Naive B cell (primary cell): ENCODE data around the gene HSPA1L. TPM values are rescaled to one million over a fixed set of nuclear protein-coding genes. Genes with fewer than 3 reads are reported as not detected.
"Not testable (repeated sequence)": the region's sequence is repeated elsewhere in the genome, so short reads cannot be mapped to it uniquely, and the experiment has no call there.

ENCODE experiments used
- ATAC-seq, 2 donors: fragments of 150-1000 bp; cut with Tn5 transposase; 2 replicates each; pipeline ENCODE4 v1.10.0; 2021; ENCODE audit warnings: low read depth in 2 of 2, mild to moderate bottlenecking in 2 of 2, moderate library complexity in 2 of 2
- DNase-seq: peaks from one replicate; pipeline ENCODE4 v3.0.0; 2022
- H3K27ac Mint-ChIP-seq, 6 donors: one replicate each; pipeline ENCODE4 v1.8.0; 2020 to 2022; ENCODE audit warnings: mild to moderate bottlenecking in 6 of 6, mixed read lengths in 6 of 6, moderate library complexity in 5 of 6, inconsistent platforms in 2 of 6
- H3K27me3 Mint-ChIP-seq, 3 donors: one replicate each; pipeline ENCODE4 v1.8.0; 2021 to 2022; ENCODE audit warnings: mixed read lengths in 3 of 3, mild to moderate bottlenecking in 1 of 3
- H3K36me3 Mint-ChIP-seq, 2 donors: one replicate each; pipeline ENCODE4 v1.8.0; 2020 to 2022; ENCODE audit warnings: mixed read lengths in 2 of 2, inconsistent platforms in 1 of 2, mild to moderate bottlenecking in 1 of 2
- H3K4me1 Mint-ChIP-seq, 3 donors: one replicate each; pipeline ENCODE4 v1.8.0; 2020 to 2022; ENCODE audit warnings: mixed read lengths in 3 of 3, inconsistent platforms in 1 of 3, mild to moderate bottlenecking in 1 of 3, moderate library complexity in 1 of 3
- H3K4me3 Mint-ChIP-seq, 8 donors: one replicate each; pipeline ENCODE4 v1.8.0; 2020 to 2022; ENCODE audit warnings: mild to moderate bottlenecking in 8 of 8, mixed read lengths in 8 of 8, moderate library complexity in 8 of 8, inconsistent platforms in 2 of 8
- H3K9me3 Mint-ChIP-seq, 7 donors: one replicate each; pipeline ENCODE4 v1.8.0; 2020 to 2022; ENCODE audit warnings: mixed read lengths in 7 of 7, mild to moderate bottlenecking in 5 of 7, inconsistent platforms in 2 of 7, moderate library complexity in 1 of 7
- polyA plus RNA-seq, 6 donors: library from polyadenylated mRNA; unstranded; fragments of 300-500 nt; fragmentation: Illumina TruSeq; gene quantifications; one replicate each; pipeline ENCODE4 v1.2.3, GENCODE V29; 2021; ENCODE audit warnings: low read depth in 6 of 6

The HSPA1L gene
- polyA plus RNA-seq, 6 donors from 2014 or later = 0.45 to 1.4 (median 0.71) TPM; not detected in 1

DNA sequence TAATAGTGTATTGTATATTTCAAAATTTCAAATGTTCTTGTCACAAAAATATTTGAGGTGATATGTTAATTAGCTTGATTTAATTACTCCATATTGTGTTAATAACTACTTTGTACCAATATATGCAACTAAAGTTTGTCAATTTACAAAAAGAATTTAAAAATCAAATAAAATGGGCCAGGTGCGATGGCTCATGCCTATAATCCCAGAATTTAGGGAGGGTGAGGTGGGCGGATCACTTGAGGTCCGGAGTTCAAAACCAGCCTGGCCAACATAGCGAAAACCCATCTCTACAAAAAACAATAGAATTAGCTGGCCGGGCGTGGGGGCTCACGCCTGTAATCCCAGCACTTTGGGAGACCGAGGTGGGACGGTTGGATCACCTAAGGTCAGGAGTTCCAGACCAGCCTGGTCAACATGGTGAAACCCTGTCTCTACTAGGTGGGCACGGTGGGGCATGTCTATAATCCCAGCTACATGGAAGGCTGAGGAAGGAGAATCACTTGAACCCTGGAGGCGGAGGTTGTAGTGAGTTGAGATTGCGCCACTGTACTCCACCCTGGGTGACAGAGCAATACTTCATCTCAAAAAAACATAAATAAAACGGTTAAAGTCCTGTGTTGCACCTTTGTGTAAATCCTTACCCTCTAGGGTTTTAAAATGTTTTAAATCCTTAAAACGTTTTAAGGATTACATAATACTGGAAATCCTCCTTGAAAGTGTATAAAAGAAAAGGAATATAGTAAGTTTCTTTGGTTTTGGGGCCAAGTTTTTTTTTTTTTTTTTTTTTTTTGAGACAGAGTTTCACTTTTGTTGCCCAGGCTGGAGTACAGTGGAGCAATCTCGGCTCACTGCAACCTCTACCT is 16.5 kb upstream of the HSPA1L start:
- no peak for ATAC-seq
- Mint-ChIP-seq H3K4me3 (peak overlapping the region in 7 of 8 donors; percentile 19 to 89 (median 85)), H3K27me3 (no peaks in the 10 kb centered on the region), H3K36me3 (no peaks in the 10 kb centered on the region), H3K4me1 (peaks cover 27 to 55% (median 41%) of the 10 kb centered on the region in 3 donors), H3K9me3 (no peaks in the 10 kb centered on the region), H3K27ac (peak overlapping the region in 1 of 6 donors; percentile 72)
- DNase-seq = no peak

DNA sequence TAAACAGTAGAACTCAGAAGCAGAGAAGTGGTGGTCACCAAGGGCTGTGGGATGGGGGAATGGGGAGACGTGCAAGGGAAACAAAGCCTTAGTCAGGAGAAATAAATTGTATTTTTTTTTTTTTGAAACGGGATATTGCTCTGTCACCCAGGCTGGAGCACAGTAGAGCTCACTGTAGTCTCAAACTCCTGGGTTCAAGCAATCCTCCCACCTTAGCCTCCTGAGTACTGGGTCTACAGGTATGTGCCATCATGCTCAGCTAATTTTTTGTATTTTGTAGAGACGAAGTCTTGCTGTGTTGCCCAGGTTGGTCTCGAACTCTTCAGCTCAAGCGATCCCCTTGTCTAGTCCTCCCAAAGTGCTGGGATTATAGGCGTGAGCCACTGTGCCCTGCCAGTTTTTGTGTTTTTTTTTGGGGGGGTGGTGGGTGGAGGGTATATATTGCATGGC is 15.8 kb upstream of the HSPA1L start:
- Mint-ChIP-seq H3K4me3 (peak overlapping the region; percentile 80 to 95 (median 88)), H3K4me1 (peaks cover 20 to 55% (median 38%) of the 10 kb centered on the region in 3 donors), H3K9me3 (no peaks in the 10 kb centered on the region), H3K27me3 (no peaks in the 10 kb centered on the region), H3K27ac (peak overlapping the region in 5 of 6 donors; percentile 14 to 83 (median 81)), H3K36me3 (no peaks in the 10 kb centered on the region)
- ATAC-seq (no peak), DNase-seq (no peak)

DNA sequence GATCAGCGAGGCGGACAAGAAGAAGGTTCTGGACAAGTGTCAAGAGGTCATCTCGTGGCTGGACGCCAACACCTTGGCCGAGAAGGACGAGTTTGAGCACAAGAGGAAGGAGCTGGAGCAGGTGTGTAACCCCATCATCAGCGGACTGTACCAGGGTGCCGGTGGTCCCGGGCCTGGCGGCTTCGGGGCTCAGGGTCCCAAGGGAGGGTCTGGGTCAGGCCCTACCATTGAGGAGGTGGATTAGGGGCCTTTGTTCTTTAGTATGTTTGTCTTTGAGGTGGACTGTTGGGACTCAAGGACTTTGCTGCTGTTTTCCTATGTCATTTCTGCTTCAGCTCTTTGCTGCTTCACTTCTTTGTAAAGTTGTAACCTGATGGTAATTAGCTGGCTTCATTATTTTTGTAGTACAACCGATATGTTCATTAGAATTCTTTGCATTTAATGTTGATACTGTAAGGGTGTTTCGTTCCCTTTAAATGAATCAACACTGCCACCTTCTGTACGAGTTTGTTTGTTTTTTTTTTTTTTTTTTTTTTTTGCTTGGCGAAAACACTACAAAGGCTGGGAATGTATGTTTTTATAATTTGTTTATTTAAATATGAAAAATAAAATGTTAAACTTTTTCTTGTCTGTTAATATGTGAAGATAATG is 14.7 kb upstream of the HSPA1L start:
- Mint-ChIP-seq H3K36me3 (no peaks in the 10 kb centered on the region), H3K4me1 (peaks cover 19 to 53% (median 30%) of the 10 kb centered on the region in 3 donors), H3K4me3 (peak overlapping the region; percentile 80 to 95 (median 88)), H3K27ac (peak overlapping the region; percentile 2 to 99 (median 74)), H3K9me3 (no peaks in the 10 kb centered on the region), H3K27me3 (no peaks in the 10 kb centered on the region)
- DNase-seq (peak; percentile 53), ATAC-seq (peak; percentile 13 to 15)

DNA sequence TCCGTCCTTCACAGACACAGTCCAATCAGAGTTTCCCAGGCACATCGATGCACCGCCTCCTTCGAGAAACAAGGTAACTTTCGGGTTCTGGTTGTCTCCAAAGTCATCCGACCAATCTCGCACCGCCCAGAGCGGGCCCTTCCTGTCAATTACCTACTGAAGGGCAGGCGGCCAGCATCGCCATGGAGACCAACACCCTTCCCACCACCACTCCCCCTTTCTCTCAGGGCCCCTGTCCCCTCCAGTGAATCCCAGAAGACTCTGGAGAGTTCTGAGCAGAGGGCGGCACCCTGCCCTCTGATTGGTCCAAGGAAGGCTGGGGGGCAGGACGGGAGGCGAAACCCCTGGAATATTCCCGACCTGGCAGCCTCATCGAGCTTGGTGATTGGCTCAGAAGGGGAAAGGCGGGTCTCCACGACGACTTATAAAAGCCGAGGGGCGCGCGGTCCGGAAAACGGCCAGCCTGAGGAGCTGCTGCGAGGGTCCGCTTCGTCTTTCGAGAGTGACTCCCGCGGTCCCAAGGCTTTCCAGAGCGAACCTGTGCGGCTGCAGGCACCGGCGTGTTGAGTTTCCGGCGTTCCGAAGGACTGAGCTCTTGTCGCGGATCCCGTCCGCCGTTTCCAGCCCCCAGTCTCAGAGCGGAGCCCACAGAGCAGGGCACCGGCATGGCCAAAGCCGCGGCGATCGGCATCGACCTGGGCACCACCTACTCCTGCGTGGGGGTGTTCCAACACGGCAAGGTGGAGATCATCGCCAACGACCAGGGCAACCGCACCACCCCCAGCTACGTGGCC is 12.4 kb upstream of the HSPA1L start, which contains the start of gene HSPA1B:
Gene HSPA1B, plus strand, starts transcription at position 453 of the 794 bp plus-strand sequence. Its CDS starts 213 bp downstream, at position 666.
- DNase-seq = peak; percentile 84
- Mint-ChIP-seq H3K4me1 (peaks cover 19 to 55% (median 26%) of the 10 kb centered on the region in 3 donors), H3K4me3 (peak within 1 kb of the TSS; percentile 90 to 98 (median 94)), H3K27ac (peak within 1 kb of the TSS; percentile 81 to 98 (median 94)), H3K27me3 (no peaks in the 10 kb centered on the region), H3K9me3 (no peaks in the 10 kb centered on the region), H3K36me3 (no peaks in the 10 kb centered on the region)
- ATAC-seq = peak; percentile 74

DNA sequence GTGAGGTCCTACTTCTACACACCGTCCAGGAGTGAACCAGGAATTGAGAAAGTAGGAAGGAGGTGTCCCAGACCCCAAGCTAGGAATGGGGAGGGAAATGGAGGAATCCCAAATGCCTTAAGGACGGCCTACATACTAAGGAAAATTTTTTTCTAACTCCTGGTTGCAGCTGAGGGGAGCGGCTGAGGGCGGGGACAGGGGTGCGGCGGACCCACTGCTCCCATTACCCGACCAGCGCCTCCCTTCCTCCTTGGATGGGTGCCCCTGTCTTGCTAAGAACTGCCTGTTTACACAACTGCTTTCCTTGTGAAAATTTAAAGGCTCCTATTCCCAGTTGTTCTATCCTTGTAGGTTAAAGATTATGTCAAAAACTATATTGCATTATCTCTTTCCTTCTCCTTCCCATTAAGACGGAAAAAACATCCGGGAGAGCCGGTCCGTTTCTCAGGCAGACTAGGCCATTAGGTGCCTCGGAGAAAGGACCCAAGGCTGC is 11.8 kb upstream of the HSPA1L start:
- peak; percentile 22 to 24 for ATAC-seq
- Mint-ChIP-seq H3K27me3 (no peaks in the 10 kb centered on the region), H3K9me3 (no peaks in the 10 kb centered on the region), H3K4me1 (peaks cover 25 to 59% (median 33%) of the 10 kb centered on the region in 3 donors), H3K27ac (peak overlapping the region; percentile 81 to 98 (median 94)), H3K36me3 (no peaks in the 10 kb centered on the region), H3K4me3 (peak overlapping the region; percentile 90 to 98 (median 94))
- DNase-seq = no peak

DNA sequence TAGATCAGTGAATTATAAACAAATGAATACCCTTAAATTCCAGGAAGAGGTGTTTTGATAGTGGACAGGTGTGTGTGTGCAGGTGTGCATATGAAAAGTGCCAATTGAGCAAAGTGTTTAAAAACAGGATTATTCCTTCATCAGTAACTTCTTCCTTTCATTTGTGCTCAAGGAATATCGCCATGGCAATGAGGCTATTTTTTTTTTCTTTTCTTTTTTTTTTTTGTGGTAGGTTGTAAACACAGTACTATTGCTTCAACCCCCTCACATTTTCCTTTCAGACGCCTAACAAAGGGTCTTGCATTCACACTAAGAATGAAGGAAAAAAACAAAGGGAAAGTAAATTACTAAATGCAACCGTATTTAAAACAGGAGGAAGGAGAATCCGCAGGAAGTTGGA is 10.5 kb upstream of the HSPA1L start:
- H3K27ac Mint-ChIP-seq = peak overlapping the region in 5 of 6 donors; percentile 72 to 92 (median 77)
- H3K4me1 Mint-ChIP-seq = peaks cover 24 to 63% (median 36%) of the 10 kb centered on the region in 3 donors
- no peak for DNase-seq
- H3K36me3 Mint-ChIP-seq = no peaks in the 10 kb centered on the region
- no peak for ATAC-seq
- peak overlapping the region in 7 of 8 donors; percentile 19 to 98 (median 91) for H3K4me3 Mint-ChIP-seq
- no peaks in the 10 kb centered on the region for H3K9me3 Mint-ChIP-seq
- no peaks in the 10 kb centered on the region for H3K27me3 Mint-ChIP-seq

DNA sequence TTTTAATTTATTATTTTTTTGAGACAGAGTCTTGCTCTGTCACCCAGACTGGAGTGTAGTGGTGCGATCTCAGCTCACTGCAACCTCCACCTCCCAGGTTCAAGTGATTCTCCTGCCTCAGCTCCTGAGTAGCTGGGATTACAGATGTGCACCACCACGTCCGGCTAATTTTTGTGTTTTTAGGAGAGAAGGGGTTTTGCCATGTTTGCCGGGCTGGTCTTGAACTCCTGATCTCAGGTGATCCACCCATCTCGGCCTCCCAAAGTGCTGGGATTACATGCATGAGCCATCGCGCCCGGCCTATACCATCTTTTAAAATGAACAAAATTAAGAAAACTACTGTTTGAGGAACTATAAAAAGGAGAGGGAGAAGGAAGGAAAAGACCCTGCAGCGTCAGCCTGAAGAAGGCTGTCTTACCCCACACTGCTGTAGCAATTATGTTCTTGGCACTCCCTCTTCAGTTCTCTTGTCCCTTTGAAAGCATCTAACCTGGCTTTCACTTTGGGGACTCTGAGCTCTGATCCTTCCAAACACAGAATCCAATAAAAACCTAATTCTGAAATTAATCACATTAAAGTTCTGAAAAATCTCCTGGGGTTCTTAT is 8.6 kb upstream of the HSPA1L start:
- peak overlapping the region in 2 of 6 donors; percentile 22 to 93 for H3K27ac Mint-ChIP-seq
- ATAC-seq, H3K9me3 Mint-ChIP-seq, H3K36me3 Mint-ChIP-seq, DNase-seq, H3K27me3 Mint-ChIP-seq: not testable (repeated sequence)
- peaks cover 15 to 55% (median 26%) of the 10 kb centered on the region in 3 donors for H3K4me1 Mint-ChIP-seq
- peak overlapping the region in 4 of 8 donors; percentile 32 to 93 (median 52) for H3K4me3 Mint-ChIP-seq

DNA sequence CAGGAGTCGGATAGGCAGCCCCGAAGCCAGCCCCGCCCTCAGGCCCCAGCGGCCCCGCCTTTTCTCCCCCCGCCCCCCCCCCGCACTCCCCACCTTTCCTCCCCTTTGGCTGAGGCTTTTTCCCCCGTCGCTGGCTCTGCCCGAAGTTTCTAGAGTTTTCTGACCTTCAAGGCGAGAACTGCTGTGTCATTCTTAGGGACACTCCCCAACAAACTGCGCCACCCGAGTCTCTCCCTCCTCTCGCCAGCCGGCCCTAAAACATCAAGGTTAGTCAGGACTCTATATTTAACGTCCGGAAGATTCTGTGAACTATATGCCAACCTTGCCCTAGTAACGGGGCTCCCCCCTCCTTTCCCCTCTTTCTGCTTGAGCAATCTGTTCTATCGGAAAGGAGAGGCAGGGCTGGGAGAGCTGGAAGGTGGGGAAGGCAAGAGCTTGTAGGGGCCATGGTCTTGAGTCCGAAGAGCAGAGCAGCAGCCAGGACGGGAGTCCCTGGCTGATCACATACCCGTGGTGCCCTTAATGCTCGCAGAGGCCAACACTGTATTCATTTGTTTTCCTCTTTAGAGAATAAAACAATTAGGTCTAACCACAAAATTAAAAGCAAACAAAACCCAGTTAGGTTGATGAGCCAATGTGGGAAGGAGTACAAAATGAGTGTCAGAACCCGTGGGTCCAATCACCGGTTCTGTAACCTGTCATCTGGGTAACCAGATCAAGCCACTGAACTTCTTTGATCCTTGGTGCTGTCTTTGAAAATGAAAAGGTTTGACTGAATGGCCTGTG is 7.1 kb upstream of the HSPA1L start:
- Mint-ChIP-seq H3K27ac (peak overlapping the region; percentile 93 to 98 (median 94)), H3K4me3 (peak overlapping the region; percentile 92 to 100 (median 98)), H3K36me3 (no peaks in the 10 kb centered on the region), H3K9me3 (no peaks in the 10 kb centered on the region), H3K4me1 (peaks cover 17 to 63% (median 39%) of the 10 kb centered on the region in 3 donors), H3K27me3 (no peaks in the 10 kb centered on the region)
- ATAC-seq = peak; percentile 35 to 44
- no peak for DNase-seq

DNA sequence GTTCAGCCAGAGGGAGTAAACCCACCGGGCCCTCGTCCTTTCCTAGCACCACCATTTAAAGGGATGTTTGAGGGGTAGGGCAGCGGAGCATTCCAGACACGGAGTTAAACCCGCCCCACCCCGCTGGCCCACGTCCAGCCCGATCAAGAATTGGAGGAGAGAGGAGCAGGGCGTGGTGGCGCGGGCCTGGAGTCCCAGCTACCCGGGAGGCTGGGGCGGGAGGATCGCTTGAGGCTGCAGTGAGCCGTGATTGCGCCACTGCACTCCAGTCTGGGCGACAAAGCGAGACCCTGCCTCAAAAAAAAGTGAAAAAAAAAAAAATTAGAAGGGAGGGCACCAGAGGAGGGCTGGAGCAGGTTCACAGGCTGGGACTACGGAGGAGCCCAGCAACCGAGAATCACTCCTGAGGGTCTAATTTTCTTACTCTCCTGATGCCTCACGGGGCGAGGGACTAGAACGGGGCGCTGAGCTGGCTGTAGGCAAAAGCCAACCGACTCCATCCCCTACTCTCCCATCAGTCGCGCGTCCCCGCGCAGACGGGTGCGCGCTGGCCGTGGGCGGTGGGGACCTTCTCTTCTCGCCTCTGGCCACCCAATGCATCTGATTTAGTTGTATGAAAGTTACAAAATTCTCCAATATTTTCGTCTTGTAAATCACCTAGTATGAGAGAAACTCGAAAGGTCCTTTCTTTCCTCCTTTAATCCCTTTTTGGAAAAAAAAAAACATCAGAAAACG is 6.4 kb upstream of the HSPA1L start:
- Mint-ChIP-seq H3K27ac (peak overlapping the region; percentile 49 to 98 (median 90)), H3K4me3 (peak overlapping the region; percentile 92 to 100 (median 98)), H3K36me3 (no peaks in the 10 kb centered on the region), H3K9me3 (no peaks in the 10 kb centered on the region), H3K27me3 (no peaks in the 10 kb centered on the region), H3K4me1 (peaks cover 13 to 55% (median 32%) of the 10 kb centered on the region in 3 donors)
- ATAC-seq (peak; percentile 55 to 62), DNase-seq (no peak)

DNA sequence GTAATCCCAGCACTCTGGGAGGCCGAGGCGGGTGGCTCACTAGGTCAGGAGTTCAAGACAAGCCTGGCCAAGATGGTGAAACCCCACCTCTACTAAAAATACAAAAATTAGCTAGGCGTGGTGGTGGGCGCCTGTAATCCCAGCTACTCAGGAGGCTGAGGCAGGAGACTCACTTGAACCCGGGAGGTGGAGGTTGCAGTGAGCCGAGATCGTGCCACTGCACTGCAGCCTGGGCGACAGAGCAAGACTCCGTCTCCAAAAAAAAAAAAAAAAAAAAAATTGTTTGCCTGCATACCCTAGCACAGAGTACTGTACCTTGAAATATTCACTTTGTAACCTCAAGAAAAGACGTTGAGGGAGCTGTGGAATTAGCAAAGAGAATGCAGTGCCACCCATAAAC is 5.3 kb upstream of the HSPA1L start:
- not testable (repeated sequence) for H3K36me3 Mint-ChIP-seq, H3K9me3 Mint-ChIP-seq, H3K27me3 Mint-ChIP-seq, DNase-seq, ATAC-seq
- H3K4me3 Mint-ChIP-seq = peak overlapping the region in 5 of 8 donors; percentile 93 to 100 (median 98)
- H3K27ac Mint-ChIP-seq = peak overlapping the region in 1 of 6 donors; percentile 7
- H3K4me1 Mint-ChIP-seq = peaks cover 13 to 49% (median 32%) of the 10 kb centered on the region in 3 donors

DNA sequence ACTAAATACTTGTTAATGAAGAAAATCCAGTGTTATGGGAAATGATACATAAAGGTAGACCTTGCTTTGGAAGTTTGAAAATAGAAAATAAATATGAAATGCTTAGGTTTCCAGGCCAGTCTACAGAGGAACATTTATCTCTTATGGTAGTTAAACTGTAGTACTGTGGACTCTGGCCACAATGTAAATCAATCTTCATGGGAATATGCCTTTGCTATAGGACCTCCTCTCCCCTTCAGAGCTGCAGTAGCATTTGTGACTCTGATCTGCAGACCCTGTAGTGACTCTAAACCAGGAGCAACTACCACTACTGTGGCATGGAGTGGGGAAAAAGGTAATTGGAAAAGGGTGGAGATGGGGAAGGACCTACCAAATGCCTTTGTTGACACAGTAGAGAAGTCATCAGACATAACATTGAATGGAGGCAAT is 4.8 kb upstream of the HSPA1L start:
- peak overlapping the region in 6 of 8 donors; percentile 43 to 88 (median 60) for H3K4me3 Mint-ChIP-seq
- no peaks in the 10 kb centered on the region for H3K9me3 Mint-ChIP-seq
- H3K27ac Mint-ChIP-seq = peak overlapping the region in 3 of 6 donors; percentile 7 to 82 (median 26)
- no peak for DNase-seq
- H3K36me3 Mint-ChIP-seq = no peaks in the 10 kb centered on the region
- ATAC-seq = no peak
- peaks cover 16 to 50% (median 37%) of the 10 kb centered on the region in 3 donors for H3K4me1 Mint-ChIP-seq
- H3K27me3 Mint-ChIP-seq = no peaks in the 10 kb centered on the region
